Choroid plexus epithelial cell (primary cell): ENCODE data around the gene PAK1.

ENCODE experiments used
- DNase-seq: peaks from one replicate; pipeline ENCODE4 v3.0.0-alpha.2; 2010; ENCODE audit warnings: low read depth
- H3K4me3 ChIP-seq: 2 replicates; pipeline ENCODE4 v1.5.1; 2011; ENCODE audit warnings: low read depth, mild to moderate bottlenecking, control low read depth, low read length, moderate library complexity
- CTCF ChIP-seq: conservative IDR thresholded peaks from 2 replicates; pipeline ENCODE4 v1.5.1; 2011; ENCODE audit warnings: low read depth, mild to moderate bottlenecking, control low read depth, inconsistent platforms, low read length, moderate library complexity

PAK1 gene

GRCh38 chr11:77468527-77468926 lies 5.4 kb downstream of the PAK1 start:
- TF ChIP-seq CTCF: no peak
- no peak for DNase-seq
- no peak overlapping the region for H3K4me3 ChIP-seq

- no peak for TF ChIP-seq CTCF
- H3K4me3 ChIP-seq: no peak overlapping the region
- peak; percentile 17 for DNase-seq
Measured at GRCh38 chr11:77467993-77468392, 5.9 kb downstream of the PAK1 start.

- DNase-seq: no peak
- no peak for TF ChIP-seq CTCF
- no peak overlapping the region for H3K4me3 ChIP-seq
Measured at GRCh38 chr11:77467233-77467632, 6.7 kb downstream of the PAK1 start.

DNA sequence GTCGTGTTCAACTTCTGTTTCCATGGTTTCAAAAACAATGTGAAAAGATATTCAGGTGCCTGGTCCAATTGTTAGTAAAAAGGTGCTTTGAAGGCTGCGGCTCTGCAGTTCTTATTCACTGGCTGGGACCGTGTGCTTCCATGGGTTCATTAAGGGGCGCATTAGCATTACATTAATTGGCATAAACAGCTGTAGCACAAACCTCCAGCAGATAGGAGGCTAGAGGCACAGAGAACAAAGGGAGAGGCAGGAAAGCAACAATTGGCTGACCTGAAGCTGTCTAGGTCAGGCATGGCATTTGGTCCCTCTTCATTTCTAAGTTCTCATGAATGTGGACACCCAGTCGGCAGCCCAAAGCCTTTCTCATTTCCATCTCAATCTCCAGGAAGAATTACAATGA lies 16.6 kb downstream of the PAK1 start:
- no peak for TF ChIP-seq CTCF
- DNase-seq: no peak
- H3K4me3 ChIP-seq: no peak overlapping the region

GRCh38 chr11:77455740-77456139 lies 18.2 kb downstream of the PAK1 start:
- no peak for TF ChIP-seq CTCF

DNA sequence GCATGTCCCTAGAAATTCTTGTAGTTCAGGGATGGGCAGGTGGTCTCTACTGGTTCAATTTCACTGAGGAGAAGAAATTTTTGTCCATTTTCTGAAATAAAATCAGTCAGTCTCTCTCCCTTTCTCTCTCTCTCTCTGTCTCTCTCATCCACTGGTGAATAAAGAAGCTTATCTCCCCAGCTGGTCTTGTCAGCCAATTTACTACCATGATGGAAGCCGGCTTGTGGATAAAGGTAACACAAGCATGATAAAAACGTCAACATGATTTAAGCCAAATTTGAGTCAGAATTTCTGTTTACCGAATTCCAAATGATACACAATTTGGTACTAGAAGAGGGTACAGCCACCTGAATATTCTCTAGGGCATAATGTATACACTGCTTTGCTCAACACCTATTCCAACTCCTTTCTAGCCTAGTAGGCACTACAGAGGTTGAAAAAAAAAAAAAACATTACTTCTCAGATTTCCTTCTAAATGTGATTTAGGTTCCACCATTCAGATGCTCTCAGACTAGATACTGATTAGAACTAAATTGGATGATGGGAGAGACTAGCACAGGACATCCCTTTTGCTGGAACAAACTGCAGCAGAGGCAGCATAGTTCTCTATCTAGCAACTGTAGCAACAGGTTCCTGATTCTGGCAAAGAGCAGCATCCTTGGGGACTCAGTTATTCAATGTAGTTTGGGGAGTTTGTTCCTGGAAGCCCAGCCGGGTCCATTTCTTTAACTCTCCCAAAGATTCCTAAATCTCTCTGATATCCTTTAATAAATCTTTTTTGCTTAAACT lies 18.8 kb downstream of the PAK1 start:
- no peak overlapping the region for H3K4me3 ChIP-seq
- no peak for TF ChIP-seq CTCF
- no peak for DNase-seq

More at GRCh38 chr11:77455740-77456139, 18.2 kb downstream of the PAK1 start:
- no peak overlapping the region for H3K4me3 ChIP-seq
- no peak for DNase-seq

- DNase-seq: no peak
- no peak overlapping the region for H3K4me3 ChIP-seq
- TF ChIP-seq CTCF: no peak
Measured at GRCh38 chr11:77450227-77450626, 23.7 kb downstream of the PAK1 start.
